ENCODE data around the gene MAP3K12. TPM values are rescaled to one million over a fixed set of nuclear protein-coding genes. Genes with fewer than 3 reads are reported as not detected.

The MAP3K12 gene
- total RNA-seq, 4 donors from 2014 or later = 4.8 to 14.0 (median 5.9) TPM

DNA sequence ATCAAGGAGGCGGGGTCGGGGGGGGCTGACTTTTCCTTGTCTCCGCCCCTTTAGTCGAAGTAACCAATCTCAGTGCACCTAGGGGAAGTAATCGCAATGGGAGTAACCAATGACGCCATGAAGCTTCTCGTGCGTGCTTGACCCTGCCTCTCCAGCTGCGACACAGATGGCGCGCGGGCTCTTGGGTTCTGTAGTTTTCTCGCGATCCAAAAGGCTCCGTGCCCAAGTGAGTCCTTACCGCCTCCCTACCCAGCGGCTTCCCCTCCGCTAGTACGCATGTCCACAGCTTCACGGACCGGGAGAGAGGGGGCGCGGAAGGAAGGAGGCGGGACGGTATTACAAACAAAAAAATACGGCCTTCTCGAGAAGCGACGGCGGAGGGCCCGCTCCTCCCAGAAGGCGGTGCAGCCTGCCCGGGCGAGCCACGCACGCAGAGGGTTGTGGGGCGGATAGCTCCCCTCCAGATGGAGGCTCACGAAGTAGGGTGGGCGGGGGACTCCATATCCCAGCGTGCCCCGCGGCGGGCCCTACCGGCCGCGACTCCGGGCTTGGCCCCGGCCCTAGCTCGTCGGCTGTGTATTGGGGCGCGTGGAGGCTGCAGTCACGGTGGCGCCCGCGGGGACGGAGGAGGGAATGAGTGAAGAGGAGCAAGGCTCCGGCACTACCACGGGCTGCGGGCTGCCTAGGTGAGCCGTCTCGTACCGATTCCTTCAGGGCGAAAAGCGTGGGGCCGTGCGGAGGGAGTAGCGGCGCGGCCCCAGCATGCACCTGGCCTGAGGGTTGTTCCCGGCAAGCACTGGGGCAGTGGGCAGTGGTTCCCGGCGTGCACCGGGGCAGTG lies 1.7 kb upstream of the MAP3K12 start, which contains the start of gene TARBP2:
TSS of gene TARBP2 (plus strand) at position 508 of the 839 bp plus-strand sequence. CDS start at position 634, 126 bp downstream.
- H3K9me3 ChIP-seq = no peaks in the 10 kb centered on the region
- no peaks in the 10 kb centered on the region for H3K27me3 ChIP-seq
- peak; percentile 99 to 100 for DNase-seq (ENCODE audit: low spot score in 2 of 2)
- TF ChIP-seq EP300 (IDR thresholded peaks at IDR 0.05) (no peak), POLR2AphosphoS5 (IDR thresholded peaks at IDR 0.05) (peak; percentile 65 to 86 (median 69))
- TF ChIP-seq, protein P1, sequence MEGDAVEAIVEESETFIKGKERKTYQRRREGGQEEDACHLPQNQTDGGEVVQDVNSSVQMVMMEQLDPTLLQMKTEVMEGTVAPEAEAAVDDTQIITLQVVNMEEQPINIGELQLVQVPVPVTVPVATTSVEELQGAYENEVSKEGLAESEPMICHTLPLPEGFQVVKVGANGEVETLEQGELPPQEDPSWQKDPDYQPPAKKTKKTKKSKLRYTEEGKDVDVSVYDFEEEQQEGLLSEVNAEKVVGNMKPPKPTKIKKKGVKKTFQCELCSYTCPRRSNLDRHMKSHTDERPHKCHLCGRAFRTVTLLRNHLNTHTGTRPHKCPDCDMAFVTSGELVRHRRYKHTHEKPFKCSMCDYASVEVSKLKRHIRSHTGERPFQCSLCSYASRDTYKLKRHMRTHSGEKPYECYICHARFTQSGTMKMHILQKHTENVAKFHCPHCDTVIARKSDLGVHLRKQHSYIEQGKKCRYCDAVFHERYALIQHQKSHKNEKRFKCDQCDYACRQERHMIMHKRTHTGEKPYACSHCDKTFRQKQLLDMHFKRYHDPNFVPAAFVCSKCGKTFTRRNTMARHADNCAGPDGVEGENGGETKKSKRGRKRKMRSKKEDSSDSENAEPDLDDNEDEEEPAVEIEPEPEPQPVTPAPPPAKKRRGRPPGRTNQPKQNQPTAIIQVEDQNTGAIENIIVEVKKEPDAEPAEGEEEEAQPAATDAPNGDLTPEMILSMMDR (IDR thresholded peaks at IDR 0.05) = no peak
- peak within 1 kb of the TSS; percentile 99 for H3K27ac ChIP-seq
- peak within 1 kb of the TSS; percentile 72 for H3K4me3 ChIP-seq
- H3K36me3 ChIP-seq = peaks cover 14% of the 10 kb centered on the region
- WGBS = under 1% methylated on average over 44 of the region's 74 CpGs
- H3K4me1 ChIP-seq = peaks cover 77% of the 10 kb centered on the region

DNA sequence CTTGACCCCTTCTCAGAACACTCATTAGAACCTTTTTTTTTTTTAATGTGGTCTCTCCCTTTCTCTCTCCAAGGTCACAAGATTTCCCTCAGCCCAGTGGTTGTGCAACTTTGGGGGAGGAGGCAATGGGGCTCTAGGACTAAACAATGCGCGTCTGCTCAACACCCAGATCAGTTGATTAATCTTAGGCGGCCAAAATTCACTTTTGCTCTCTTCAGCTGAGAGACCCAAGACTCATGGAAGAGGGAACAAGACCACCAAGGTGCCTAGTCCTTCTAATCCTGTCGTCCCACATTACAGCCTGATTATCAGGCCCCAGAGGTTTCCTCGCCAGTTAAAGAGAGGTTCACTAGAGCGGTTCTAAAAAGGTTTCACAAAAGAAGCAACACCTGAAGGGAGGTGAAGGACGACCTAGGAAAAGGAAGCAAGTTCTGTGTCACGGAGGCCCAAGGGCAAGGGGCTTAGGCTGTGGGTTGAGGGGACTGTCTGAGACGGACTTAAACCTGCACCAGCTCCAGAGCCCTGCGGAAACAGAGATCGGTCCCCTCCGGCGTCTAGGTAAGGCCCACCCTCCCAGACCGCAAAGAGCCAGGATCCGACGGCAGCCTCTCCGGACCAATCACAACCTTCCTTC lies 1.0 kb upstream of the MAP3K12 start:
- no peaks in the 10 kb centered on the region for H3K27me3 ChIP-seq
- H3K27ac ChIP-seq = peak overlapping the region; percentile 99
- H3K4me3 ChIP-seq = peak overlapping the region; percentile 72
- H3K4me1 ChIP-seq = peaks cover 82% of the 10 kb centered on the region
- DNase-seq (ENCODE audit: low spot score in 2 of 2) = peak in 1 of 2 donors; percentile 92
- under 1% methylated on average over 17 of the region's 17 CpGs for WGBS
- H3K36me3 ChIP-seq = peaks cover 8% of the 10 kb centered on the region
- H3K9me3 ChIP-seq = no peaks in the 10 kb centered on the region
- TF ChIP-seq POLR2AphosphoS5 (IDR thresholded peaks at IDR 0.05) (peak; percentile 67 to 80 (median 76)), POLR2A (IDR thresholded peaks at IDR 0.05) (peak; percentile 88 to 97)
- TF ChIP-seq, protein P1 (IDR thresholded peaks at IDR 0.05) = no peak

DNA sequence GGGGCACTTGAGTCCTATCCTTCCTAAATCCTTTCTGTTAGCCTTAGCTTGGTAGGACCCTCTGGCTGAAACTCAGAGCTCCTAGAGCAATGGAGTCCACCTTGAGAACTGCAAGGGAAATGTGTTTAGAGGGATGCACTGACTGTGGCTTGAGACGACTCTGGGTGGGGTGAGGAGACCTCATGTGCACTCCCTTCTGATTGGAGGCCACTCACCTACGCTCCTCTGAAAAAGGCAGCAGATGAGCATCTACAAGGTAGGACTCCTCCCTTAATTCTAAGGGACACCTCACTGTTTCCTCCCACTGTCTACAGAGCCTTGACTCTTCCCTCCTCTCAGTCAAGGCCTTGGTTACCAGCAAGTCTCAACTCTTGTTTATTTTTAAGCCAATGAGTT lies 1.0 kb downstream of the MAP3K12 start:
- 83% methylated on average over 2 of the region's 2 CpGs for WGBS
- peak overlapping the region; percentile 72 for H3K4me3 ChIP-seq

GRCh38 chr12:53497461-53497860 lies 1.8 kb downstream of the MAP3K12 start:
- no peak for TF ChIP-seq POLR2A (IDR thresholded peaks at IDR 0.05)
- 98% methylated on average over 3 of the region's 3 CpGs for WGBS
- no peak for DNase-seq (ENCODE audit: low spot score in 2 of 2)
- H3K4me1 ChIP-seq = peaks cover 79% of the 10 kb centered on the region
- peak overlapping the region; percentile 60 for H3K27ac ChIP-seq
- no peak overlapping the region for H3K4me3 ChIP-seq
- no peaks in the 10 kb centered on the region for H3K27me3 ChIP-seq
- no peaks in the 10 kb centered on the region for H3K9me3 ChIP-seq
- H3K36me3 ChIP-seq = no peaks in the 10 kb centered on the region

More for the DNA sequence above, 1.0 kb downstream of the MAP3K12 start:
- H3K27me3 ChIP-seq = no peaks in the 10 kb centered on the region
- TF ChIP-seq POLR2AphosphoS5 (IDR thresholded peaks at IDR 0.05) (no peak), EP300 (IDR thresholded peaks at IDR 0.05) (no peak), POLR2A (IDR thresholded peaks at IDR 0.05) (no peak)
- TF ChIP-seq, protein P1 (IDR thresholded peaks at IDR 0.05) = no peak
- peaks cover 78% of the 10 kb centered on the region for H3K4me1 ChIP-seq
- DNase-seq (ENCODE audit: low spot score in 2 of 2) = no peak
- peak overlapping the region; percentile 99 for H3K27ac ChIP-seq
- H3K9me3 ChIP-seq = no peaks in the 10 kb centered on the region
- H3K36me3 ChIP-seq = no peaks in the 10 kb centered on the region

- Histone ChIP-seq H3K27ac (peak overlapping the region; percentile 60), H3K4me1 (peaks cover 75% of the 10 kb centered on the region), H3K4me3 (no peak overlapping the region), H3K36me3 (no peaks in the 10 kb centered on the region), H3K27me3 (no peaks in the 10 kb centered on the region), H3K9me3 (no peaks in the 10 kb centered on the region)
- 81% methylated on average over 1 of the region's 1 CpG for WGBS
- TF ChIP-seq POLR2A (IDR thresholded peaks at IDR 0.05) (no peak), EP300 (IDR thresholded peaks at IDR 0.05) (no peak), POLR2AphosphoS5 (IDR thresholded peaks at IDR 0.05) (peak in 1 of 3 donors; percentile 11)
- TF ChIP-seq, protein P1 (IDR thresholded peaks at IDR 0.05) = no peak
- DNase-seq (ENCODE audit: low spot score in 2 of 2) = no peak
These were observed 2.6 kb downstream of the MAP3K12 start for GRCh38 chr12:53496752-53497032.

Data from suprapubic skin (tissue), 4 donors.